Raji (cell line): ENCODE results near the gene OOSP3.

Source experiments
- POLR2A ChIP-seq: IDR thresholded peaks from 2 replicates; pipeline ENCODE4 v1.6.1; 2011; ENCODE audit warnings: low read depth, low read length, control low read depth; ENCODE audit not compliant: insufficient read depth

The OOSP3 gene

DNA sequence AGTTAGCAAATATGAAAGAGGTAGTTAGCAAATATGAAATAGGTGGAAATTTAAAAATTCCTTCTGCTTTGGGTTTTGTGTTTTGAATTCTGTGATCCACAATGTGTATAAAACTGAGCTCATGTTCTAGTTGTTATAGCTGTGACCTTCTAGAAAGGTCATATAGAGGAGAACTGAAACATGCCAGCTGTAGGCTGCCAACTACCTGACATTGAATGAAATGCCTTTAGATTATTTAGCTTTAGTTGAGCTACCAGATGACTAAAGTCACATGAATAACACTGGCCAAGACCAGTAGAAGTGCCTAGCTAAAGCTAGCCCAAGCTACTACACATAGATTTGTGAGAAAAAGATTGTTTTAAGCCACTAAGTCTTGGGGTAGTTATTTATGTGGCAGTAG, 6.5 kb upstream of the OOSP3 start:
- TF ChIP-seq POLR2A = no peak

DNA sequence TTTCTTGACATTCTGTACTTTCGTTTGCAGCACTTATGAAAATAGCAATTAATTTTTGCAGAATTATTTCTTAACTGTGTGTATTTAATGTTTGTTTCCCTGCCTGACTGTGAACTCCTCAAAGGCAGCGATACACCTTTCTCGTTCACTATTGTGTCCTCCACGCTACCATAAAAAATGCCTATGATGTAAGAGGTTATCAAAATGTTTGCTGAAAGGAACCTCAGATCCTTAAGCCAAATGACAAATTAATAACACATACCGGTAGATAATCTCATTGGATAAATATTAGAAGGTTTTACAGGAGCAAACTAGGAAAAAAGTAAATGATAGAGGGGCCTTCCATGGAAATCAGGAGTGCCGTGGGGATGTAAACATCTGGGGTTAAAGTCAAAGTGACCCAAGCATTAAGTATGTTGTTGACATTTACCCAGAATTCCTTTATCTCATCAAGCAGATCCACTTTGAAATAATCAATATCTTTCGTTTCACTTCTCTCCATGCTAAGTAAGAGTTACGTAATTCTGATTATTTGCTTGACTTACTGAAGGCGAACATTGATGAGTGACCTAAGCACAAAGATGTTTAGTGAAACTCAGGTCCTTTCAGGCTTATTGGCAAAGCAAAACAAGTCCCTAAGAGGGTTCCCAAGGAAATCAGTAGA, 2.6 kb upstream of the OOSP3 start:
- no peak for TF ChIP-seq POLR2A

DNA sequence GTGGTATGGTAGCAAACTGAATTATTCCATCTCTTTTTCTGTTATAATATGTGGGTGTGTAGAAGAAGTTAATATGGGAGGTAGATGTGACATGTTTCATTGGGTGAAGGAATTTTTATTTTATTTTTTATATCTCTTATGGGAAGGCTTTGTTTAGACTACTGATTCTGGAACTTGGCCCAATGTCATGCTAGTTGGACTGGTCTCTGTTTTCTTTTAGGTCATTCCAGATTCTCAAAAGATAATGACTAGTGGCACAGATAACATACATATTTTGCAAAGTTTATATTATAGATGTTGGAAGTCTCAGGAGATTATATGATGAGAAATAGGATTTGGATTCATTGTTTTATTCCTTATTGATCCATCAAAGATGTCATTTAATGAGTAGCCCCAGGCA, 1.3 kb upstream of the OOSP3 start:
- no peak for TF ChIP-seq POLR2A

DNA sequence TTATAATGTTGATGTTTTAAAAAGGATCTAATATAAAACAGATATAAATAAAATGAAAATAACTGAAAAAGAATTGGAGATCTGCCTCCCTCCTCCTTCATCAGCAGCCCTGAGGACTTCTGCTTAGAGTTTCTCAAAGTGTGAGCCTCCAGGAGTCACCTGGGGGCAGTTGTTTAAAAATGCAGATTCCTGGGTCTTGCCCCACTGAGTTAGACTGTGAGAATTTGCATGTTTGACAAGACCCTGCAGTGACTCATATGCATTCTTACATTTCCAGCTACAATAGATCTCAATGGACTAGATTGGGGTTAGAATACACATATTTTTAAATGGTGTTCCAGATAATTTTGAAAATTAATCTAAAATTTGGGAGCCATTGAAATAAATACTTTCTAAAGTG, 798 bp upstream of the OOSP3 start:
- TF ChIP-seq POLR2A = no peak

DNA sequence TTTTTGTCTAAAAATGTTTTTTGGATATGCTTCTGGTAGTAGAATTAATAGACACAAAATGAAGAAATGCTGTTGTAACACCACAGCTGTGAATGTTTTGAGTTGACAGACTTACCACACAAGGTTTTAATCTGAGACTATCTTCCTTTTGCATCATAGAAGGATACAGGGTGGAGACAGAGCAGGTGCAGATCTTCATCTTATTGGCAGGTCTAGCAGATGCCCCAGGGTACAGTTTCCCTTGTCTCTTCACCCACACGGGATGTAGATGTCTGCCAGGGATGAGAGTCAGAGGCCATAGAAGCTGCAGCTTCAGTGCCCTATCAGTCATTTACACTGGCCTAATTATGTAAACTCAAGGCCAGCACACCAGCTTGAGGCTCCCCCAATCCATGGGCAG, 985 bp downstream of the OOSP3 start:
- TF ChIP-seq POLR2A = no peak

DNA sequence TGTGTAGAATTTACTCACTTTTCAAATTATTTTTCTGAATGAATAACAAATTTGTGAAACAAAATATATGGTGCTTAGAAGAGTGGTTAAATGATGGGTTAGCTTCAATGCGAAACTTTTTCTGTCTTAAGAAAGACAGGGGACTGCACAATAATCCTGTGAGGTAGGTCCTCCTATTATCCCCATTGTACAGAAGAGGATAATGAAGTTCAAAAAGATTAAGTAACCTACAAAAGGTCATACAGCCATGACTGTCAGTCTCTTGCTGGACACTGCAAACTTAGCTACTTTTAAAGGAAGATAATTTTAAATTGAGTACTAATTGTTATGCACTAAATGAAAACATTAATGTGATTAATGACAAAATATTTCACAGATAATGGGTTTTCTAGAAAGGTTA, 5.0 kb downstream of the OOSP3 start:
- TF ChIP-seq POLR2A = no peak

DNA sequence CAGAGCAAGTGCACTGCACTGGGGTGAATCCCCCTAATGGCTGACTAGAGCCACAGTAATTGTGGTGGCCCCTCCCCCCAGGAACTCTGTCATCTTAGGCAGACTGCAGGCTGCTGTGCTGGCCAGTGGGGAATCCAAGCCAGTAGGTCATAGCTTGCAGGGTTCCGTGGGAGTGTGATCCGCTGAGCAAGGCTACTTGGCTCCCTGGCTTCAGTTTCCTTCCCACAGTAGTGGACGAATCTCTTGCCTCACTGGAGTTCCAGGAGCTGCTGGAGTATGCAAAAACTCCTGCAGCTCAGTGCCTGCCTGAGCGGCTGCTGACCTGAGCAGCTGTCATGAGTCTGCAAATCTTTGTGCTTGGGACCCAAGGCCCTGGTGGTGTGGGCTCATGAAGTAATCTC, 13.2 kb downstream of the OOSP3 start:
- no peak for TF ChIP-seq POLR2A

DNA sequence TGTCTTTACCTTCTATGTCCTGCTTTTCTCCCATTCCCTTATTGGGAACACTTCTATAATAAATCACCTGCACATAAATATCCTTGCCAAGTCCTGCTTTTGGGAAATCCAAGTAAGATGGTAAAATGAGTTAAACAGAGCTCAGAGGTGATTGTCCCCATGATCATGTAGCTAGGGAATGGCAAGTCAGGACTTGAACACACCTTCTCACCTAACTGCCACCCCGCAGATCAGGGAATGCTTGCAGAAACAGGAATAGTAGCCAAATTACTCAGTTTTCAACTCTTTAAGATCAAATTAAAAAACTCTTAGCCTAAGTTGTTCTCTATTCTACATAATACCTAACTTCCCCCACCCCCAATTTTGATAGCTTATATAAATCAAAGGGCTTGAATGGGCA, 16.0 kb downstream of the OOSP3 start:
- TF ChIP-seq POLR2A = no peak

DNA sequence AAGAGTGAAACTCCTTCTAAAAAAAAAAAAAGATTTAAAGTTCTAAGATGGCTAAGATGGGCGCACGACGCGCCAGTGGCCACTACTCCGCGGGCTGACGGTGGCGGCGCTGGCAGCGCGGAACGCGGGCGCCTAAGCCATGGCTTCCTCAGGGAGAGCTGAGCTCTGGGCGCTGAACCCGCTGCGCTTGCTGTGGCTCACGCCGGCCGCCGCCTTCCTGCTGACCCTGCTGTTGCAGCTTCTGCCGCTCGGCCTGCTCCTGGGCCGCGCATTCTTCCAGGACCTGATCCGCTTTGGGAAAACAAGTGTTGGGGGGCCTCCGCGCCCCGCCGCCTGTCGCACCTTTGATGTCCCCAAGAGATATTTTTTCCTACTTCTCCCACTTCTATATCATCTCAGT, 19.5 kb downstream of the OOSP3 start:
- no peak for TF ChIP-seq POLR2A

DNA sequence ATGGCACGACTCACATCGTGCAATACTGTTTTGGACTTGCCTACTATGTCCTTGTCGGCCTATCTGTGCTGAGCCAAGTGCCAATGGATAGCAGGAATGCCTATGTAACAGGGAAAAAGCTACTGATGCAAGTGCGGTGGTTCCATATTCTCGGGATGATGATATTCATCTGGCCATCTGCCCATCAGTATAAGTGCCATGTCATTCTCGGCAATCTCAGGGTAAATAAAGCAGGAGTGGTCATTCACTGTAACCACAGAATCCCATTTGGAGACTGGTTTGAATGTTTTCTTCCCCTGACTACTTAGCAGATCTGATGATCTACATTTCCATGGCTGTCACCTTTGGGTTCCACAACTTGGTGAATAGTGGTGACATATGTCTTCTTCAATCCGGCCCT, 20.1 kb downstream of the OOSP3 start:
- no peak for TF ChIP-seq POLR2A

DNA sequence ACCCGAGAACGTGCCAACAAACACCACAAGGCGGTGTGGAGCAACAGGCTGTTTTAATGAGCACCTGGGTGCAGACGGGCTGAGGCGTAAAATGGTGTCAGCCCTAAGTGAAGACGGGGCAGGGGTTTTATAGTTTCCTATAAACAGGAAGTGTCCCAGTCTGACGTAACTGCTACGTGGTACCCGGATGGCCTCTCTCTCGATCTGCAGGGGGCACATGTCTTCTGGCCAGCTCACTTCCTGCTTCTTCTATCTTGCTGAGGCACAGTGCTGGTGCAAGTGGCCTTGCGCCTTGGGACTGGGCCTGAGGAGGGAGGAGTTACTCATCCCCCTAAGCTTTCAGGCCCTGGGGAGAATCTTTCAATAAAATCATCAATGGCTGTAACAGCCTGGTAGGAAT, 20.9 kb downstream of the OOSP3 start:
- TF ChIP-seq POLR2A = no peak

DNA sequence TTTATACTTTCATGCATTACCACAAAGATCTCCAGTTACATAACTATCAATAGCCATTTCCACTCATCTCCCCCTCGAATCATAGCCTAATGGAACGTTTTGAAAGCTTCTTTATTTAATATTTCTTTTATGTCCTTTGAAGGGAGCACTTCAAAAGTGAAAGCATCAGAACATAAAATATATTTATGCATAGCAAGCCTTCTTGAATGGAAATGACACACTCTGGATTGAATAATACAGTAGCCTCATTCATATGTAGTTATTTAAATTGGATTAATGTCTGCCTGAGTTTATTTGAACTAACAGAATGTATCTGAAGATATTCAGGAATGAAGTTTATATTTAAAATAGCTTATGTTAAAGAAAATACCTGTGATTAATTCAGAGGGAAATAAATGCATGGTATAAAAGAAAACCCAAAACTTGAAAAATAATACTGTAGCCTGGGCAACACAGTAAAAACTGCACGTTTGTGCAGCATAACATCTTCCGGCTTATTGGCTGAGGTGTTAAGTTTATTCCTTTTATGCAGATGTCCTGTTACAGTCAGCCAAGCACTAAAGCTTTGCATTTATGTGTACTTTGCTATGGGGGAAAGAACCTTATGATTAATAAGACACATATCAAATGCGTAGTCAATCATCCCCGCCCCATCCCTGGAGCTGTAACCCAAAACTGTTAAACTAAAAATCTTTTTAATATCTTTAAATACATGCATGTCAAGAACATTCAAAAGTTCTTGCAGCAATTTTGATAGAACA, 22.0 kb downstream of the OOSP3 start:
- no peak for TF ChIP-seq POLR2A

DNA sequence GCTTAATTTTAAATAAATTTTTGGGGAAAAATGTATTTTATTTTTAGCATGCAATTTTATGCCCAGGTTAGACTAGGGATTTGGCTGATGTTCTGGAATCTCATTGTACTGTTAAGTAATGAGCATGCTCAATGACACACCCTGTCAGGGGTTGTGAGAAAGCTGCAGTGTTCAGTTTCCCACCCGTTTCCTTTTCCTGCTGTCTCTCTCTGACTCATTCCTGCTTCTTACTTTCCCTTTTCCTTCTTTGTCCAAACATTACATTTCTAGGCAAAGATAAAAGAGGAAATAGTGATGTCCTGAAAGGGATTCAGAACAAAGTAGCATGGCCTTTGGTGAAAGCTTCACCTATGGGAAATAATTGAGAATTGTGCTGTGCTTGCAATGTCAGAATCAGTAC, 22.7 kb downstream of the OOSP3 start:
- TF ChIP-seq POLR2A = no peak

DNA sequence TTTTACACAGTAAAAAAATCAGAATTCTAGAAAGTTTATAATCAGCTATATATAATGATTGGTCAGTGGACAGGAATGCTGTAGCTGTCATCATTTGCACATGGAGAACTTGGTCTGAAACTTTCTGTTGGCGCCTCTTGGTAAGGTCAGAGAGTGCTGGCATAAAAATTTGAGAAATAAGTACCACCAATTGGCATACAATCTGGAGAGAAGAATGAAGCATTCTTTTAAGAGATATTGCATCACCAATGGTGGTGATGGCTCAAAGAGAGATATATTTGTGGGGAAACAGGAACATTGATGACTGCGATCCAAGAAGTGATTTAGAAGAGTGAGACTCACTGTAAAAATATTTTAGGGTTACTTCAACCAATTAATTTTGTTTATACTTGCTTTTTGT, 39.9 kb downstream of the OOSP3 start:
- TF ChIP-seq POLR2A = no peak

DNA sequence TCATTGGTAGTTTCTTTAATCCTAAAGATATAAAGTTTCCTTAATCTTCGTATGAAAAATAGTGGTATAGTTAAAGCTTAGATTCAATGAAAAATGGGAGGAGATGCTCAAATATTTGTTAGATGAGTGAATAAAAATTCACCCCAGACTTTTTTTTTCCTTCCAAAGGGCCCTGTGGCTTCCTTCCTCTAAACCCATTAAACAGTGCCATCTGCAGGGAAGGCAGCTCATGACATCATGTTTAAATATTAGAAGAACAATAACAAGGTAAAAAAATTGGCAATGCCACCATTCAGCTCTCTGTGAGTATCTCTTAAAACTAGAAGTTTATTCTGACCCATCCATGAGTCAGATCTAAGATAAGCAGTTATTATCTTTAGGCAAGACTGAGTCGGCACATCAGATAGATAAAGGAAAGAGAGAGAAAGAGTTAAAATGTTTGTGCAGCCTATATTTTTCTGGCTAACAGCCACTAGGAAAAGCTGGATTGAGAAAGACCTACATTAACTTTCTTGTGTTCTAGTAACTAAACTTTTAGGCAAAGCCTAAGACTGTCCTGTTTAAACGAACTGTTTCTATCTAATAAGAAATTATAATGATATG, 40.5 kb downstream of the OOSP3 start:
- no peak for TF ChIP-seq POLR2A

DNA sequence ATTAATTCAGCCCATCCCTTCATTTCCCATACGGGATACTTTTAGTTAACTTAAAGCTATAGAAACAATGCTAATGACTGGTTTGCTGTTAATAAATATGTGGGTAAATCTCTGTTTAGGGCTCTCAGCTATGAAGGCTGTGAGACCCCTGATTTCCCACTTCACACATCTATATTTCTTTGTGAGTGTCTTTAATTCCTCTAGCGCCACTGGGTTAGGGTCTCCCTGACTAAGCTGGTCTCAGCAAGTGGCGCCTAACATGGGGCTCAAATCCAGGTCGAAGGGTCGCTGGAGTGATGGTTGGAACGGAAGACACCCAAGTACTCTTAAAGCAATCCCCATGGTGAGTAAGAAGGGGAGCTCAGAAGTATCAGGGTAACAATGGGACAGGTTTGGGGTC, 45.2 kb downstream of the OOSP3 start:
- no peak for TF ChIP-seq POLR2A

DNA sequence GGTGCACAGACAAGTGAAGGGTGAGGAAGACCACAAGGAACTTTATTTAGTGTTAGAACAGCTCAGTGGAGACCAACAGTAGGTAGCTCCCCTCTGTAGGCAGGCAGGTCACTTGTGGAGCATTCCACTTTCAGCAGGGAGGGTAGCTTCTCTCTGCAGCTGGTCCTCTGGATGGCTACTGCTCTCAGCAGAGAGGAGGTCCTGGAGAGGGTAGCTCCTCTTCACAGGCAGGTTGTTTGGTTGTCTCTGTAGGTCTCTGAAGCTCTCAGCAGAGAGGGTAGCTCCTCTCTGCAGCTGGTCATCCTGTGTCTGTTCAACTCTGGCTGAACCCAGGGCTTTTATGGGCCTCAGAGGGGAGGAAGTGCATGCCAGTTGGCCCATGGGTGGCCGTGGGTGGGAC, 53.1 kb downstream of the OOSP3 start:
- TF ChIP-seq POLR2A = no peak

DNA sequence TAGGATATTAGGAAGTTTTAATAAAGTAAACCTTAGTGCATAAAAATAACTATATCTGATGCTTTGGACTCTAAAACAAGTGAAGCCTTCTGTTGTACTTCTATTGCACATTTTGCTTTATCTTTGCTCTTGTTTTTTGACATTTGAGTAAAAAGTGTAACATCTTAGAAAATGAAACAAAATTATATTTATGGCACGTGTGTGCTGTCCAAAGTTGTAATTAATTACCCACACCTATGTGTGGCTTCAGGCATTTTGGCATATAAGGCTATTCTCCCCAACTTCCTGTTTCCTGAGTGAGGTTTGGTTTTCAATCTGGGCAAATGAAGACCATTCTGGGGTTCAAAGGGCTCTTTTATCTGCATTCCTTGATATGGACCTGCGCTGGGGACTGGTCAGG, 59.5 kb downstream of the OOSP3 start, which contains the start of gene OOSP1:
Gene OOSP1, plus strand, starts transcription at position 301 of the 400 bp plus-strand sequence. Its CDS starts 23 bp downstream, at position 324.
- no peak for TF ChIP-seq POLR2A
